K562 (cell line): Measurements from ENCODE around the gene SYT1. TPM values are rescaled to one million over a fixed set of nuclear protein-coding genes. Genes with fewer than 3 reads are reported as not detected.

Experiments
- ATAC-seq: fragments of 200-7000 bp; cut with Tn5 transposase; 3 replicates; pipeline ENCODE4 v1.9.1; 2020; ENCODE audit warnings: moderate library complexity
- BruUV-seq: library from RNA; stranded (reverse); fragments of 400-500 nt; replicated peaks from 2 replicates; lab custom pipeline; 2021; lab: Mats Ljungman, UMichigan
- CTCF ChIA-PET: fragments of 300-600 bp; formaldehyde crosslinking; extraction: SDS; loops from one replicate; lab custom pipeline; 2021; ENCODE audit warnings: low intra/inter-chr PET ratio; lab: Yijun Ruan, JAX
- POLR2A ChIA-PET: fragments of 300-600, 350-650 bp; sonication (Branson Sonifier 250); formaldehyde crosslinking; extraction: SDS; loops from one replicate; lab custom pipeline; 2021; ENCODE audit warnings: antibody characterized with exemption, inconsistent platforms; lab: Yijun Ruan, JAX
- DNase-seq, 4 experiments: peaks; one replicate each; pipeline versions ENCODE4 v3.0.0 to v3.0.0-alpha.2; 2011 to 2018; ENCODE audit warnings: low spot score in 3 of 4, mixed read lengths in 3 of 4; ENCODE audit errors: extremely low read depth in 1 of 4
- FAIRE-seq: peaks from 2 replicates; lab custom pipeline; 2011; peaks lifted over from hg19 to GRCh38; lab: Jason Lieb, UNC
- H2AFZ ChIP-seq: 2 replicates; pipeline ENCODE4 v1.6.0; 2011; ENCODE audit warnings: low read depth, low read length, control low read depth, inconsistent platforms
- H3K27ac ChIP-seq: fragments of 200-600 bp; 3 replicates; pipeline ENCODE4 v1.8.0; 2011; ENCODE audit warnings: low read depth, mild to moderate bottlenecking, control low read depth, inconsistent platforms, low read length, moderate library complexity, mixed read lengths; ENCODE audit errors: extremely low read depth
- H3K27me3 ChIP-seq, 2 experiments: fragments of 300-600 bp in 1 of 2; 2 replicates in 1 of 2; 3 replicates in 1 of 2; pipeline versions ENCODE4 v1.6.0 to v1.8.0; 2011; ENCODE audit warnings: inconsistent platforms in 2 of 2, low read length in 2 of 2, mild to moderate bottlenecking in 1 of 2, mixed read lengths in 1 of 2, moderate library complexity in 1 of 2; ENCODE audit not compliant: control insufficient read depth in 2 of 2, insufficient read depth in 2 of 2
- H3K36me3 ChIP-seq: fragments of 300-600 bp; 3 replicates; pipeline ENCODE4 v1.8.0; 2011; ENCODE audit warnings: mild to moderate bottlenecking, low read length, inconsistent platforms; ENCODE audit not compliant: control insufficient read depth, insufficient read depth
- H3K4me1 ChIP-seq, 2 experiments: fragments of 200-600 bp in 1 of 2; replicated peaks in 1 of 2; 2 replicates in 1 of 2; 3 replicates in 1 of 2; pipeline versions ENCODE4 v1.5.1 to v1.8.0; 2011; ENCODE audit warnings: inconsistent platforms in 2 of 2, low read length in 2 of 2, mild to moderate bottlenecking in 1 of 2, mixed read lengths in 1 of 2, moderate library complexity in 1 of 2; ENCODE audit not compliant: control insufficient read depth in 2 of 2, insufficient read depth in 2 of 2
- H3K4me2 ChIP-seq: 2 replicates; pipeline ENCODE4 v1.6.1; 2011; ENCODE audit warnings: low read length, control low read depth, inconsistent platforms, mixed read lengths; ENCODE audit not compliant: insufficient read depth
- H3K4me3 ChIP-seq: fragments of 200-600 bp; sonication (generic), shearing (Covaris generic); 2 replicates; pipeline ENCODE4 v1.5.1; 2016; ENCODE audit warnings: control low read depth, inconsistent platforms
- H3K79me2 ChIP-seq: fragments of 200-600 bp; 3 replicates; pipeline ENCODE4 v1.8.0; 2011; ENCODE audit warnings: low read length, inconsistent platforms; ENCODE audit not compliant: control insufficient read depth, insufficient read depth
- H3K9ac ChIP-seq, 2 experiments: 2 replicates each; pipeline versions ENCODE4 v1.6.0 to v1.6.1; 2011; ENCODE audit warnings: low read depth in 2 of 2, low read length in 2 of 2, control low read depth in 1 of 2, inconsistent platforms in 1 of 2, mild to moderate bottlenecking in 1 of 2, mixed read lengths in 1 of 2; ENCODE audit not compliant: insufficient read depth in 1 of 2
- H3K9me1 ChIP-seq: one replicate; pipeline ENCODE4 v1.6.0; 2011; ENCODE audit warnings: inconsistent platforms, mild to moderate bottlenecking, low read length, moderate library complexity; ENCODE audit not compliant: control insufficient read depth, insufficient read depth
- H3K9me3 ChIP-seq: replicated peaks from 2 replicates; pipeline ENCODE4 v1.5.1; 2011; ENCODE audit warnings: low read depth, low read length, inconsistent platforms; ENCODE audit not compliant: control insufficient read depth, insufficient read depth
- H4K20me1 ChIP-seq: replicated peaks from 2 replicates; pipeline ENCODE4 v1.6.1; 2011; ENCODE audit warnings: low read length, inconsistent platforms, mixed read lengths; ENCODE audit not compliant: control insufficient read depth, insufficient read depth
- ATF3 ChIP-seq, 2 experiments: fragments of 450-650 bp in 1 of 2; sonication (generic) in 1 of 2; formaldehyde crosslinking in 1 of 2; IDR thresholded peaks in 1 of 2; conservative IDR thresholded peaks in 1 of 2; 2 replicates each; pipeline versions ENCODE4 v1.6.1 to v1.8.1; 2016 to 2023; ENCODE audit warnings: mild to moderate bottlenecking in 2 of 2, moderate library complexity in 2 of 2, inconsistent platforms in 1 of 2, missing genetic modification reagents in 1 of 2
- FOXJ2 ChIP-seq: fragments of 200-800 bp; sonication (Bioruptor generic); IDR thresholded peaks from 2 replicates; pipeline ENCODE4 v1.6.1; 2016; ENCODE audit warnings: missing genetic modification characterization, missing compliant biosample characterization
- JUNB ChIP-seq: fragments of 450-650 bp; formaldehyde crosslinking; conservative IDR thresholded peaks from 2 replicates; pipeline ENCODE4 v1.4.0; 2020; ENCODE audit warnings: mild to moderate bottlenecking
- NUFIP1 ChIP-seq: fragments of 450-650 bp; IDR thresholded peaks from 2 replicates; pipeline ENCODE4 v1.6.1; 2018; ENCODE audit not compliant: partially characterized antibody
- RBM22 ChIP-seq: fragments of 200-400 bp; formaldehyde crosslinking; IDR thresholded peaks from 2 replicates; pipeline ENCODE4 v1.6.1; 2018; ENCODE audit warnings: low read length, low read depth; ENCODE audit not compliant: poor library complexity, severe bottlenecking
- STAG1 ChIP-seq: sonication (generic); formaldehyde crosslinking; IDR thresholded peaks from 2 replicates; pipeline ENCODE4 v1.5.0; 2020; ENCODE audit warnings: missing genetic modification reagents, borderline replicate concordance
- TEAD4 ChIP-seq, 2 experiments: sonication (generic) in 1 of 2; formaldehyde crosslinking in 1 of 2; IDR thresholded peaks; 2 replicates each; pipeline versions ENCODE4 v1.6.1 to v1.8.0; 2012 to 2022; ENCODE audit warnings: borderline replicate concordance in 1 of 2, inconsistent platforms in 1 of 2, low read length in 1 of 2, mild to moderate bottlenecking in 1 of 2, missing genetic modification reagents in 1 of 2
- THRB ChIP-seq: fragments of 450-650 bp; formaldehyde crosslinking; conservative IDR thresholded peaks from 2 replicates; pipeline ENCODE4 v1.4.0; 2022; ENCODE audit warnings: mild to moderate bottlenecking, missing genetic modification characterization
- ZC3H8 ChIP-seq: fragments of 450-650 bp; IDR thresholded peaks from 2 replicates; pipeline ENCODE4 v1.6.1; 2017
- ZNF586 ChIP-seq: fragments of 450-650 bp; formaldehyde crosslinking; conservative IDR thresholded peaks from 2 replicates; pipeline ENCODE4 v1.4.0; 2020; ENCODE audit warnings: mild to moderate bottlenecking, moderate library complexity
- ZSCAN32 ChIP-seq: fragments of 450-650 bp; formaldehyde crosslinking; IDR thresholded peaks from 2 replicates; pipeline ENCODE4 v1.4.0; 2020; ENCODE audit warnings: mild to moderate bottlenecking, moderate library complexity
- WGBS: fragments of 100-300 bp; shearing (Covaris generic); methylation state at CpG from one replicate; pipeline ENCODE4 v1.1.6; 2016; ENCODE audit warnings: low coverage, mixed read lengths; ENCODE audit not compliant: insufficient coverage; ENCODE audit errors: missing lambda C conversion rate; 5-methylcytosine and 5-hydroxymethylcytosine counted together
- in situ Hi-C: fragments of 300-500 bp; cut with MboI; formaldehyde crosslinking; loops from 4 replicates; pipeline ENCODE4 v1.15.0; 2018; ENCODE audit warnings: inconsistent platforms, mixed read lengths
- intact Hi-C: fragments of 100-400 bp; cut with micrococcal nuclease; formaldehyde crosslinking; loops from 2 replicates; pipeline ENCODE4 v1.14.2; 2022
- polyA plus RNA-seq, 8 experiments: library from polyadenylated mRNA; depleted of rRNA in 4 of 8; stranded (reverse) in 5 of 8; unstranded in 3 of 8; fragments of >200 nt; fragmentation: Nextera tagmentation in 2 of 8; fragmentation: Illumina TruSeq in 1 of 8; extraction: Ambion mirVana in 2 of 8; extraction: Trizol in 1 of 8; gene quantifications; 2 replicates each; pipeline versions ENCODE4 v1.2.1 to v1.2.3, GENCODE V29; 2011 to 2014; ENCODE audit warnings: inconsistent platforms in 1 of 8, missing spikeins in 1 of 8
- total RNA-seq, 7 experiments: library from RNA; depleted of rRNA in 6 of 7; stranded (reverse); fragments of >200 nt in 6 of 7; fragmentation: Illumina TruSeq in 2 of 7; extraction: Trizol in 2 of 7; gene quantifications; 2 replicates each; pipeline versions ENCODE4 v1.2.1 to v1.2.3, GENCODE V29; 2011 to 2021; ENCODE audit warnings: low replicate concordance in 1 of 7
- TF ChIP-seq, protein P1 (sequence below): sonication (generic); formaldehyde crosslinking; IDR thresholded peaks from 2 replicates; pipeline ENCODE4 v1.8.0; 2022; ENCODE audit warnings: mild to moderate bottlenecking, missing genetic modification reagents, borderline replicate concordance
- TF ChIP-seq, protein P2 (sequence below): fragments of 200-800 bp; sonication (Bioruptor generic); IDR thresholded peaks from 2 replicates; pipeline ENCODE4 v1.6.1; 2017; ENCODE audit warnings: missing genetic modification characterization, missing compliant biosample characterization
- TF ChIP-seq, protein P3 (sequence below), 3 experiments: fragments of 200-800 bp in 1 of 3; sonication (Bioruptor generic) in 1 of 3; sonication (generic) in 1 of 3; formaldehyde crosslinking in 1 of 3; IDR thresholded peaks; 2 replicates each; pipeline versions ENCODE4 v1.6.1 to v1.8.0; 2016 to 2022; ENCODE audit warnings: mild to moderate bottlenecking in 2 of 3, missing compliant biosample characterization in 2 of 3, missing genetic modification characterization in 2 of 3, missing genetic modification reagents in 1 of 3

SYT1 gene
- total and polyA plus RNA-seq, 9 of the 15 experiments (the other 6 are each of a cell fraction or from before 2014, with no cell fraction given): 0.03 to 0.13 (median 0.07) TPM; not detected in 4

GRCh38 chr12:79085106-79085682 is 220.6 kb downstream of the SYT1 start:
- 0% methylated on average over 2 of the region's 2 CpGs for WGBS
- no peak overlapping the region for H2AFZ ChIP-seq
- no peak overlapping the region for H3K4me2 ChIP-seq
- no peak overlapping the region for H3K9ac ChIP-seq
- H3K4me3 ChIP-seq: no peak overlapping the region
- no peaks in the 10 kb centered on the region for H3K9me1 ChIP-seq
- no peaks in the 10 kb centered on the region for H4K20me1 ChIP-seq
- H3K79me2 ChIP-seq: no peaks in the 10 kb centered on the region
- no peak for FAIRE-seq
- H3K36me3 ChIP-seq: no peaks in the 10 kb centered on the region
- intact Hi-C loops: no loop called here
- BruUV-seq: no TSS peak
- ATAC-seq: no peak
- in situ Hi-C loops: no loop called here
- H3K27ac ChIP-seq: no peak overlapping the region
- H3K27me3 ChIP-seq: no peaks in the 10 kb centered on the region
- POLR2A ChIA-PET: no interaction called here
- CTCF ChIA-PET: interaction anchor here (0.6 kb wide), 1 partner anchor 144 kb away, joined by 3 read pairs; no protein-coding TSS in a partner anchor
- no peaks in the 10 kb centered on the region for H3K4me1 ChIP-seq
- no peaks in the 10 kb centered on the region for H3K9me3 ChIP-seq
- DNase-seq: no peak
- TF ChIP-seq JUNB (CRISPR knock-in tag): no peak
- TF ChIP-seq ATF3 (IDR thresholded peaks at IDR 0.05): no peak
- no peak for TF ChIP-seq ATF3 (CRISPR knock-in tag; conservative IDR thresholded peaks at IDR 0.05)
- TF ChIP-seq ZC3H8: no peak
- no peak for TF ChIP-seq ZNF586 (CRISPR knock-in tag)
- TF ChIP-seq, protein P1, sequence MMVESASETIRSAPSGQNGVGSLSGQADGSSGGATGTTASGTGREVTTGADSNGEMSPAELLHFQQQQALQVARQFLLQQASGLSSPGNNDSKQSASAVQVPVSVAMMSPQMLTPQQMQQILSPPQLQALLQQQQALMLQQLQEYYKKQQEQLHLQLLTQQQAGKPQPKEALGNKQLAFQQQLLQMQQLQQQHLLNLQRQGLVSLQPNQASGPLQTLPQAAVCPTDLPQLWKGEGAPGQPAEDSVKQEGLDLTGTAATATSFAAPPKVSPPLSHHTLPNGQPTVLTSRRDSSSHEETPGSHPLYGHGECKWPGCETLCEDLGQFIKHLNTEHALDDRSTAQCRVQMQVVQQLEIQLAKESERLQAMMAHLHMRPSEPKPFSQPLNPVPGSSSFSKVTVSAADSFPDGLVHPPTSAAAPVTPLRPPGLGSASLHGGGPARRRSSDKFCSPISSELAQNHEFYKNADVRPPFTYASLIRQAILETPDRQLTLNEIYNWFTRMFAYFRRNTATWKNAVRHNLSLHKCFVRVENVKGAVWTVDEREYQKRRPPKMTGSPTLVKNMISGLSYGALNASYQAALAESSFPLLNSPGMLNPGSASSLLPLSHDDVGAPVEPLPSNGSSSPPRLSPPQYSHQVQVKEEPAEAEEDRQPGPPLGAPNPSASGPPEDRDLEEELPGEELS (CRISPR knock-in tag): no peak
- TF ChIP-seq RBM22: no peak
- no peak for TF ChIP-seq TEAD4 (IDR thresholded peaks at IDR 0.05; ENCODE audit: low read length)
- TF ChIP-seq TEAD4 (CRISPR knock-in tag; IDR thresholded peaks at IDR 0.05; ENCODE audit: borderline replicate concordance): no peak
- no peak for TF ChIP-seq ZSCAN32
- TF ChIP-seq NUFIP1: no peak
- TF ChIP-seq STAG1 (CRISPR knock-in tag): no peak
- TF ChIP-seq, protein P2, sequence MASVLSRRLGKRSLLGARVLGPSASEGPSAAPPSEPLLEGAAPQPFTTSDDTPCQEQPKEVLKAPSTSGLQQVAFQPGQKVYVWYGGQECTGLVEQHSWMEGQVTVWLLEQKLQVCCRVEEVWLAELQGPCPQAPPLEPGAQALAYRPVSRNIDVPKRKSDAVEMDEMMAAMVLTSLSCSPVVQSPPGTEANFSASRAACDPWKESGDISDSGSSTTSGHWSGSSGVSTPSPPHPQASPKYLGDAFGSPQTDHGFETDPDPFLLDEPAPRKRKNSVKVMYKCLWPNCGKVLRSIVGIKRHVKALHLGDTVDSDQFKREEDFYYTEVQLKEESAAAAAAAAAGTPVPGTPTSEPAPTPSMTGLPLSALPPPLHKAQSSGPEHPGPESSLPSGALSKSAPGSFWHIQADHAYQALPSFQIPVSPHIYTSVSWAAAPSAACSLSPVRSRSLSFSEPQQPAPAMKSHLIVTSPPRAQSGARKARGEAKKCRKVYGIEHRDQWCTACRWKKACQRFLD (CRISPR knock-in tag): no peak
- TF ChIP-seq, protein P3, sequence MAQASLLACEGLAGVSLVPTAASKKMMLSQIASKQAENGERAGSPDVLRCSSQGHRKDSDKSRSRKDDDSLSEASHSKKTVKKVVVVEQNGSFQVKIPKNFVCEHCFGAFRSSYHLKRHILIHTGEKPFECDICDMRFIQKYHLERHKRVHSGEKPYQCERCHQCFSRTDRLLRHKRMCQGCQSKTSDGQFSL (CRISPR knock-in tag; IDR thresholded peaks at IDR 0.05): no peak
- TF ChIP-seq, protein P3 (tag; IDR thresholded peaks at IDR 0.05): no peak
- no peak for TF ChIP-seq THRB (CRISPR knock-in tag)
- no peak for TF ChIP-seq FOXJ2 (tag)
